ENCODE measurements around the gene PTCRA.

- TF ChIP-seq, protein P1, sequence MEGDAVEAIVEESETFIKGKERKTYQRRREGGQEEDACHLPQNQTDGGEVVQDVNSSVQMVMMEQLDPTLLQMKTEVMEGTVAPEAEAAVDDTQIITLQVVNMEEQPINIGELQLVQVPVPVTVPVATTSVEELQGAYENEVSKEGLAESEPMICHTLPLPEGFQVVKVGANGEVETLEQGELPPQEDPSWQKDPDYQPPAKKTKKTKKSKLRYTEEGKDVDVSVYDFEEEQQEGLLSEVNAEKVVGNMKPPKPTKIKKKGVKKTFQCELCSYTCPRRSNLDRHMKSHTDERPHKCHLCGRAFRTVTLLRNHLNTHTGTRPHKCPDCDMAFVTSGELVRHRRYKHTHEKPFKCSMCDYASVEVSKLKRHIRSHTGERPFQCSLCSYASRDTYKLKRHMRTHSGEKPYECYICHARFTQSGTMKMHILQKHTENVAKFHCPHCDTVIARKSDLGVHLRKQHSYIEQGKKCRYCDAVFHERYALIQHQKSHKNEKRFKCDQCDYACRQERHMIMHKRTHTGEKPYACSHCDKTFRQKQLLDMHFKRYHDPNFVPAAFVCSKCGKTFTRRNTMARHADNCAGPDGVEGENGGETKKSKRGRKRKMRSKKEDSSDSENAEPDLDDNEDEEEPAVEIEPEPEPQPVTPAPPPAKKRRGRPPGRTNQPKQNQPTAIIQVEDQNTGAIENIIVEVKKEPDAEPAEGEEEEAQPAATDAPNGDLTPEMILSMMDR (IDR thresholded peaks at IDR 0.05) = no peak
- TF ChIP-seq EZH2phosphoT487 (IDR thresholded peaks at IDR 0.05) = no peak
- TF ChIP-seq EZH2 (IDR thresholded peaks at IDR 0.05) = no peak
These were observed 23.3 kb downstream of the PTCRA start for GRCh38 chr6:42938987-42939809.
